K562 (cell line): ENCODE data around the gene CHAD. TPM values are rescaled to one million over a fixed set of nuclear protein-coding genes. Genes with fewer than 3 reads are reported as not detected.

ENCODE experiments used
- CBX8 ChIP-seq: fragments of 200-600 bp; sonication (generic); IDR thresholded peaks from 2 replicates; pipeline ENCODE4 v1.6.1; 2012; ENCODE audit warnings: borderline replicate concordance, mixed run types, low read depth, mild to moderate bottlenecking, moderate library complexity, mixed read lengths, low read length, control low read depth, inconsistent platforms; ENCODE audit not compliant: poor library complexity, severe bottlenecking; ENCODE audit errors: extremely low read depth
- CCAR2 ChIP-seq: fragments of 200-400 bp; formaldehyde crosslinking; IDR thresholded peaks from 2 replicates; pipeline ENCODE4 v1.6.1; 2017; ENCODE audit warnings: mild to moderate bottlenecking, low read depth, low read length
- E2F4 ChIP-seq: sonication (generic); formaldehyde crosslinking; IDR thresholded peaks from 2 replicates; pipeline ENCODE4 v1.8.0; 2022; ENCODE audit warnings: mild to moderate bottlenecking, low read depth, missing genetic modification reagents
- FOXA3 ChIP-seq, 2 experiments: fragments of 450-650 bp in 1 of 2; sonication (generic) in 1 of 2; formaldehyde crosslinking; IDR thresholded peaks in 1 of 2; conservative IDR thresholded peaks in 1 of 2; 2 replicates each; pipeline versions ENCODE4 v1.4.0 to v1.8.0; 2020 to 2022; ENCODE audit warnings: mild to moderate bottlenecking in 2 of 2, missing genetic modification reagents in 1 of 2
- GTF2E2 ChIP-seq: fragments of 200-800 bp; sonication (Bioruptor generic); IDR thresholded peaks from 2 replicates; pipeline ENCODE4 v1.6.1; 2016; ENCODE audit warnings: missing genetic modification characterization, missing compliant biosample characterization
- HCFC1 ChIP-seq: IDR thresholded peaks from 2 replicates; pipeline ENCODE4 v1.6.1; 2012; ENCODE audit warnings: low read depth, low read length, improper control_type of control experiment
- HOXB6 ChIP-seq: fragments of 250-450 bp; sonication (Bioruptor Pico); IDR thresholded peaks from 2 replicates; pipeline ENCODE4 v1.5.1; 2022; ENCODE audit warnings: mild to moderate bottlenecking, borderline replicate concordance
- PHF21A ChIP-seq: fragments of 450-650 bp; IDR thresholded peaks from 2 replicates; pipeline ENCODE4 v1.6.1; 2017; ENCODE audit warnings: low read depth, borderline replicate concordance
- SFPQ ChIP-seq: fragments of 200-400 bp; formaldehyde crosslinking; IDR thresholded peaks from 2 replicates; pipeline ENCODE4 v1.6.1; 2017; ENCODE audit warnings: mild to moderate bottlenecking, low read depth, low read length, moderate library complexity
- SMAD1 ChIP-seq: fragments of 150-350 bp; IDR thresholded peaks from 2 replicates; pipeline ENCODE4 v1.6.1; 2014; ENCODE audit warnings: low read length, low read depth; ENCODE audit not compliant: partially characterized antibody
- TEAD2 ChIP-seq: fragments of 450-650 bp; IDR thresholded peaks from 2 replicates; pipeline ENCODE4 v1.6.1; 2016; ENCODE audit warnings: missing genetic modification characterization, control low read depth, missing compliant biosample characterization
- ZBTB5 ChIP-seq: fragments of 450-650 bp; IDR thresholded peaks from 2 replicates; pipeline ENCODE4 v1.6.1; 2017; ENCODE audit warnings: antibody characterized with exemption
- ZMIZ1 ChIP-seq, 2 experiments: fragments of 150-350 bp in 1 of 2; IDR thresholded peaks; 2 replicates each; pipeline ENCODE4 v1.6.1; 2012 to 2016; ENCODE audit warnings: low read depth in 2 of 2, low read length in 2 of 2, mild to moderate bottlenecking in 1 of 2, moderate library complexity in 1 of 2
- ZNF699 ChIP-seq: fragments of 250-450 bp; sonication (Bioruptor Pico); IDR thresholded peaks from 2 replicates; pipeline ENCODE4 v1.8.0; 2021; ENCODE audit warnings: mild to moderate bottlenecking, moderate library complexity; ENCODE audit not compliant: insufficient replicate concordance
- ZNF79 ChIP-seq: fragments of 250-450 bp; sonication (Bioruptor Pico); IDR thresholded peaks from 2 replicates; pipeline ENCODE4 v1.4.0; 2020; ENCODE audit warnings: low read depth, mild to moderate bottlenecking, moderate library complexity
- polyA plus RNA-seq, 8 experiments: library from polyadenylated mRNA; depleted of rRNA in 4 of 8; stranded (reverse) in 5 of 8; unstranded in 3 of 8; fragments of >200 nt; fragmentation: Nextera tagmentation in 2 of 8; fragmentation: Illumina TruSeq in 1 of 8; extraction: Ambion mirVana in 2 of 8; extraction: Trizol in 1 of 8; gene quantifications; 2 replicates each; pipeline versions ENCODE4 v1.2.1 to v1.2.3, GENCODE V29; 2011 to 2014; ENCODE audit warnings: inconsistent platforms in 1 of 8, missing spikeins in 1 of 8
- total RNA-seq, 7 experiments: library from RNA; depleted of rRNA in 6 of 7; stranded (reverse); fragments of >200 nt in 6 of 7; fragmentation: Illumina TruSeq in 2 of 7; extraction: Trizol in 2 of 7; gene quantifications; 2 replicates each; pipeline versions ENCODE4 v1.2.1 to v1.2.3, GENCODE V29; 2011 to 2021; ENCODE audit warnings: low replicate concordance in 1 of 7

CHAD gene
- total and polyA plus RNA-seq, 9 of the 15 experiments (the other 6 are each of a cell fraction or from before 2014, with no cell fraction given): not detected

GRCh38 chr17:50448643-50449042 is 20.0 kb downstream of the CHAD start (continued):
- TF ChIP-seq E2F4 (CRISPR knock-in tag): no peak
- no peak for TF ChIP-seq SMAD1
- TF ChIP-seq CBX8: no peak
- TF ChIP-seq TEAD2 (tag): peak; percentile 74; the same call in 1 of the 2 replicates
- no peak for TF ChIP-seq FOXA3 (CRISPR knock-in tag; conservative IDR thresholded peaks at IDR 0.05 in 1 of 2, IDR thresholded peaks at IDR 0.05 in 1 of 2)
- TF ChIP-seq ZNF79 (CRISPR knock-in tag): 0 out of 2 replicates have a peak, but pooled peaks have one; percentile 57
- no peak for TF ChIP-seq SFPQ
- no peak for TF ChIP-seq ZNF699 (CRISPR knock-in tag)
- TF ChIP-seq GTF2E2 (tag): no peak
- no peak for TF ChIP-seq ZBTB5
- no peak for TF ChIP-seq HCFC1
- TF ChIP-seq HOXB6 (CRISPR knock-in tag): no peak
- TF ChIP-seq ZMIZ1 (IDR thresholded peaks at IDR 0.05; ENCODE audit: low read depth in 2 of 2, low read length in 2 of 2): no peak
- TF ChIP-seq PHF21A: no peak
- no peak for TF ChIP-seq CCAR2
